GM08714 (cell line): ENCODE results near the gene KIRREL3.

ENCODE experiments used
- H3K4me3 ChIP-seq: fragments of 200-500 bp; sonication (Bioruptor generic); 2 replicates; pipeline ENCODE4 v1.5.1; 2014; ENCODE audit warnings: mild to moderate bottlenecking, low read length, inconsistent platforms
- ZNF274 ChIP-seq: IDR thresholded peaks from 2 replicates; pipeline ENCODE4 v1.6.1; 2012; ENCODE audit warnings: mild to moderate bottlenecking, low read depth, low read length

KIRREL3 gene

DNA sequence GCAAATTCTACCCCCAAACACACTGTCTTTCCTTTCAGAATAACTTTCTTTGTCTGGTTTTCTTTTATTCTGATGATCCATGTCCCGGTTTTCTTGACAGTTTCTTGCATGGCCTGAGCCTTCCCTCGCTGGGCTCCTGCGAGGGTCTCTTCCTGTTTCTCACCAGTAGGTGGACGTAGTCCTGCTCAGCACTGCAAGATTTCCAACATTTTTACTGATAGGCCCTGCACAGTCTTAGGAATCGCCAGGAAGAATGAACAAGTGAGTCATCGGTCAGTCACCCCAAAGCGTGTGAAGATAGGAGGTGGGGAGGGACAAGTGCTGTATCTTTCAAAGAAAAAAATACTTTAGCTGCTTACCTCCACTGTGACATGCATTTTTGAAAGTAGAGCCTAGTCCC, 16.9 kb upstream of the KIRREL3 start:
- H3K4me3 ChIP-seq = no peak overlapping the region
- TF ChIP-seq ZNF274 = no peak

DNA sequence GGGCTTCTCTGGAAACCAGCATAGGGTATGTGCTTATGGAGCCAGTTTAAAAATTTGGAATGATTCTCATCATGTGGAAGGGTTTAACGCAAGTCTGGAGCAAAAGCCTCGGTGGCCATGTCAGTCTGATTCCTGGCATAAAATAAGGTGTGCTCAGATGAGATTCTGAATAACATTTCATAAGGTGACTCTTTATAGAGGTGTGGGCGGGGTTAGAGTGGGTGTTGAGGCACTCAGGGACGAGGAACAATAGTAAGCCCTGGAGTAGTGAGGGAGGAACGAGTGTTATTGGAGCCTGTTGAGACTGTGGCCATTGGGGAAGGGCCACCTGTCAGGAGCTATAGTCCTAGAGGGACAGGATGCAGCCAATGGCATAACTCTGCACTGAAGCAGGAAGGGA, 13.0 kb upstream of the KIRREL3 start:
- TF ChIP-seq ZNF274 = no peak
- H3K4me3 ChIP-seq = no peak overlapping the region

DNA sequence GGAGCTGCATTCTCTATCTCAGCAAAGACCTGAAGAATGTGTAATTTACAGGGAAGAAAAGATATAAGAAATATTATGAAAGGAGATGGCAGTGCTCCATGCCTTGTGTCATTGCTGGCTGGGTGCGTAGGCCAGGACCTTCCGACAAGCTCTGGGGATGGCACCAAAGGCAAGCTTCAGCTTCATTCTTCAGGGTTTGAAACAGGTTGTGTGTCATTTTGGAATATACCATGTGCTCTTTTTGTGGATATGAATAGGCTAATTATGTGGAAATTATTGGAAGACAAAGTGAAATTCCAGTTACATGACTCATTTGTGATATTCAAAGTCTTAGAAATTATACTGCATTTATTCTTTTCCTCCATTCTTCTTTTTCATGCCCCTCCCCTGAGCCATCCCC, 5.7 kb upstream of the KIRREL3 start:
- no peak overlapping the region for H3K4me3 ChIP-seq
- no peak for TF ChIP-seq ZNF274

DNA sequence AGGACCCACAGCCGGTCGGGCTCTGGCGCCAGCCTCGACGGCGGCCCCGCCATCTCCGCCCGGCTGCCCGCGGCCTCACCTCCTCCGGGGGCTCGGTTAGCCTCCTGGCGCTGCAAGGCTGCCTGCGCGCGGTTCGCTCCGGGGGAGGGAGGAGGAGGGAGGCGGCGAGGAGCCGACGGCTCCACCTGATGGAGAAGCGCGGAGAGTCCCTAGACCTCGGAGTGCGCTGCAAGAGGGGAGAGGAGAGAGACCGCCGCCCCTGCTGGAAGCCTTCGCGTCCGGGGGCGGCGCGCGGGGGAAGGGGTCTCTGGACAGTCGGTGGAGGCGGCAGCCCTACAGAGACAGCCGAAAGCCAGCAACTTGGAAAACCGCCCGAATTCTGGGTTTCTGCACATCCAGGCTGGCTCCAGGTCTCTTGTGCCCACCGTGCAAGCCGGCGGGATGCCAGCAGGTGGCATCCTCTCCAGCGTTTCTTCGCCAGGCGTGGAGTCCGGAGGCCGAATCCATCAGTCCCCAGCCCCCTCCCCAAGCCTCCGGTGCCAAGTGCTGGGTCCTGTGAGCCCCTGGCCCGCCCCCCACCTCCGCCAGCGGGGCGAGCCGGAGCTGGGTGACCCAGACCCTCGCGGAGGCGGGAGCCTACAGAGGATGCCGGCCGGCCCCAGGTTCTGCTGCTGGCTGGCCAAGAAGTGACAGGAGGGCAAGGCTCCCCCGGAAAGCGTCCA, 2.9 kb upstream of the KIRREL3 start:
- no peak for TF ChIP-seq ZNF274
- no peak overlapping the region for H3K4me3 ChIP-seq

DNA sequence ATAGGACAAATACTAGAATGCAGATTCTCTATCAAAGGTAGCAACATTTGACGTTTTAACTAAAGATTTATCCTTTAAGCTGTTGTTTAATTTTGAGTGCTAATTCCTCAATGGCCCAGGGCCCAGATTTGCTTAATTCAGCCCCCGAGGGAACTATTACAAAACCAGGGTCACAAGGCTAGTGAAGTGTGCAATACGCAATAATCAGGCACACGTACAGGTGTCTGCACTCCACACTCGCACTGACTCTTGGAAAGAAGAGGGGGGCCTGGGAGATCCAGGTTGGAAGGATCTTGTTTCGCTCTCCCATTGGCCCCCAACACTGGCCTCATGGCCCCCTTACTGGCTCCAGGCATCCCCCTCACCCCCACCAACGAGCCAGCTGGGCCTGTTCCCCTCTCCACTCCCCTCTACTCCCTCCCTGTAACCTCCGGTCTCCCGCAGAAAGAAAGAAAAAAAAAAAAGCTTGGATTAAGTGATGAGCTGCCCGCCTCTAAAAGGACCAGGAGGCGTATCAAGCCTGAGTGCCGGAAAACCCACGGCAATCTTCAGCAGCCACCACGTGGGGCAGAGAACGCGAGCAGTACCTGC, 2.2 kb upstream of the KIRREL3 start:
- H3K4me3 ChIP-seq = no peak overlapping the region
- no peak for TF ChIP-seq ZNF274

DNA sequence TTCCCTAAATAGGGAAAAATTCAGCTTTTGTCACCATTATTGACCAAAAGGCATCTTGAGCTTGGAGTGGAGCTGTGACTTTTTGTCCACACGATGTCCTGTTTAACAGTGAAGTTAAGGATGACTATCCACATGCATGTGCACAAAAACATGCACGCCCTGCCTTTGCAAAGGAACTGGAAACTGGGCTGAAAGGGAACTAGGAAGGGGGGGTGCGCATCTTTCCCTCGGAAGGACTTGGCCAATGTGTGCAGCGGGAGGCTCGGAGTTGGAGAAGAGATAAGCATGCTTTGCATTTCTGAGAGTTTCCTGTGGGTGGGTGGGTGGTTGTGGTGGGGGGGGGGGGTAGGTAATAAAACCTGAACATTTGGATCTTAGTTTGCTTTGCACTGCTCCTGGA, 411 bp upstream of the KIRREL3 start:
- H3K4me3 ChIP-seq = no peak overlapping the region
- TF ChIP-seq ZNF274 = no peak

DNA sequence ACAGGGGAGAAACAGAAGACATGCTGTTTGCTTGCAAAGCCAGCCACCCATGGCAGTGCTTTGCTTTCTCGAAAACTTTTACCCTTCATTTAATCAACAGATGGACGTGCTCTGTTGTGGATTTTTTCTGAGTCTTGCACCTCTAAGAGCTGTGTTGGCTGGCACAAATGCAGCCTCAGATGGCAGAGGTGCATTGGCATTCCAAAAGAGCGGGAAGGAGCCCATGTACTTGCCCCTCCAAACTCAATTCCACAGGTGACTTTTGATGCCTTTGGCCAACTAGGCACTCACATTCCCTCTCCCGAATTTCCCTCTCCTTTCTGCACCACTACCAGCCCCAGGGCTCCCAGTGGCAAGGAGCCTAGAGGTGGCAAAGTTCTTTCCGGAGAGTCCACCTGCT, 1.2 kb downstream of the KIRREL3 start:
- no peak overlapping the region for H3K4me3 ChIP-seq
- no peak for TF ChIP-seq ZNF274

DNA sequence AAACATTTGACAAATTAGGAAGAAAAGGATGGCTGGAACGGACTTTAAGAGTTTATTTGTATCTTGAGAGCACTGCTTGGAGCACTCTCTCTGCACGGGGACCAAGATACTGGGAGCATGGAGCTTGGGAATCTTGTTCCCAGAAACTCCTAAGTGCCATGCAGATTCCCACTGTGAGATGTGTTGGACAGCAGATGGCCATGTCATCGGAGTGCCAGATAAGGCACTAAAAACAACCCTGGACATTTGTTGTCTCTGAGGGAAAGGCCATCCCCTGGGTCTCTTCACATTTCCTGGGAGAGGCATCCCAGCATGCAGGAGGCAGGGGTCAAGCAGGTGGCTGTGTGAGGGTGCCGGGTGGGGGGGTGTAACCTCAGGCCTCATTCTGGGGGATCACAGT, 2.9 kb downstream of the KIRREL3 start:
- H3K4me3 ChIP-seq = no peak overlapping the region
- TF ChIP-seq ZNF274 = no peak

DNA sequence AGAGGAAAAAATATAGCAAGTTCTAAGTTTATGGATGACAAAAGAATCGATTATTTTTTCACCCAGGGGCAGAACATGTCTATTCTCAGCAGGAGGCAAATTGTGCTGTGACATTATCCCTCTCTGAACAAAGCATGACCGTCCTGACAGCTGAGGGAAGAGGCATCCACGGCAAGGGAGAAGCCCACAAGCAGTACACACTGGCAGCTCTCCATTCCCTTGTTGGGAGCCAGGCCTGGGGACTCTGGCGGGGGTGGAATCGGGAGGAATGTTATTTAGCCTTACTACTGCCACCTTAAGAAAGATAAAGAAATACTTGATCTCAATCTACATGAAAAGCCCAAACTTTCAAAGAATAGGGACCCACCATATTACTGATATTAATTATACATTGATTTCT, 3.4 kb downstream of the KIRREL3 start:
- H3K4me3 ChIP-seq = no peak overlapping the region
- TF ChIP-seq ZNF274 = no peak

DNA sequence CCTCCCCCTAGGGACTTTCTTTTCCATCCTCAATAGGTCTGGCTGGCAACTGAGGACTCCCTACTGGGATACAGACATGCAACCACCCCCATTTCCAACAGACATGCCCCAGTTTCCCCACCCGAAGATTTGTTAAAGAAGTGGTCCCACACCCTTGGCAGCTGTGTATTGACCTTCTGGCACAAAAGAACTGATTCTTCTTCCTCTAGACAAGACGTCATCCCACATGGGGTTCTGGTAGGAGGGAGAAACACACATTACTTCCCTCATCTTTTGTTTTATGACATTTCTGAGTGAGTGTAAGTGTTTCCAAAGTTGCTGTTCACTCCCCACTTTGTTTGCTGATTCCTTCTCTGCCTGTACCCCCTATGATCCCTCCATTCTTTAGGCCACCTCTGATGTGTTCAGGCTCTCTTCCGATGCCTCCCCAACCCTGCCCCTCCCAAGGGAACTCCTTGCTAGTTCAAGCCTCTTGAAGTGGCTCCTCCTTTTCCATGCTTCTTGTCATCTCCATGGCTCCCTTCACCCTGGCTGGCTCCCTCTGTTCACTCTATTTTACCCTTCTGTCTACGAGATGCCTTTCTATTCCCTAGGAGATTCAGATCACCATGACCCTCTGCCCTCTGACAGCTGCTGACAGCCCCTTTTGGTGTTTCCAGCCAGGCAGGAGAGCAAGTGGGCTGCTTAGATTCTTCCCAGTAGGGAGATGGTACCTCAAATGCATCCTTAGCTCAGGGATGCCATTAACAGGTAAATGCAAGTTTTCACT, 4.3 kb downstream of the KIRREL3 start:
- H3K4me3 ChIP-seq = no peak overlapping the region
- no peak for TF ChIP-seq ZNF274

DNA sequence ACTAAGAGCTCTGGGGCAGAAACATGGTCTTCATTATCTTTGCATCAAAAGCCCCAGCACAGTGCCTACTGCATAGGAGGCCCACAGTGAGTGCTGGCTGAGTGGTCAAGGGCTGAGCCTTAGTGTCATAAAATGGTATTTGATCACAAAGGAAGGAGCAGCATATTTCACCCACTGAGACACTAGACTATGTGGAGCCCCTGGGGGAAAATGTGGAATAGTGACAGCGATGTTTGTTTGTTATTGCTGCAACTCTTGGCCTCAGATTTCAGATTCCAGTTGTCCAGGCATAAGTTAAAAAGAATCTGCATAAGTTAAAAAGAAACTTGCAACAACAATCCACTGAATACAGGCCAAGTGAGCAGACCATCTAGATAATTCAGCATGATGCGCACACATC, 7.0 kb downstream of the KIRREL3 start:
- no peak for TF ChIP-seq ZNF274
- no peak overlapping the region for H3K4me3 ChIP-seq

DNA sequence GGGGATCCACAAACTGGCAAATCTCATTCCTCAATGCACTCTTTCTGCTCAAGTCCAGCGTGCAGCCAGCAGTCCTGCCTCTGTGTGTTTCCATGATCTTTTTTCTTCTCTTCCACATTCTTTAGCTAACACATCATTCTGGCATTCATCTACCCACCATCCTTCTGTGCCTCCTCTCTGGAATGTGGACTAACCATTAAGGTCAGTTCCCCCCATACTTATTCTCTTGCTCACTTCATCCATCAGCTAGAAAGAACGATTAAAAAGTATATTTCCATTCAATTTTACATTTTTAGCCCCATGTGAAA, 7.8 kb downstream of the KIRREL3 start:
- no peak overlapping the region for H3K4me3 ChIP-seq
- no peak for TF ChIP-seq ZNF274

DNA sequence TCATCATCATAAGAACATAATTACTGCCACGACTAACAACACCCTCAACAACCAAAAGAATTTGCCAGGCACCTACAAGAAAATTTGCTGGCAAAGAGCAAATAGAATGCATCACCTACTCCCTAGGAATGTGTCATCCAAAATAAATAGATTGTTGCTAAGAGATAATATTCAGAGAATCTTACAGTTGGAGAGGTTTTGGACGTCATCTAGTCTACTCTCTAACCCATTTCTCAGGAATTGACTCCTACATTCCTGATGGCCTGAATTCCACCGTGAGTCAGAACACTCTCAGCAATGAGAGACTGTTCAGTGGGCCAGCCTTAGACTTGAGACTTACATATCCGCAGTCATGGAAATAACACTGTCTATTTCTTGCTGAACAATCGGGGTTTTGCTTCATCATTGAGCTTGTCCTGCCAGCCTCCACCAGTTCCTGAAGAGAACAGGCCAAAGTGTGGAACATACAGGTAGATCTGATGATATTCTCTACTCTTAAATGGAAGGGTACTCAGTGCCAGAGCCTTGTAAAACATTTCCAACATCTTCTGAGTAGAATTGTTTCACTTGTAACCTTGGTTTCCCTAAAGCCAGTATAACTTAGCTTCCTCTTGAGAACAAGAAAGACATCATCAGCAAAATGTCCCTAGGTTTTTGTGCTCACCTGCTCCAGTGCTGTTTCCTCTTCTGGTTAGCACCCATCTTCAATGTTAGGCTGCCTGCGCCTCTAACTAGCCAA, 8.3 kb downstream of the KIRREL3 start:
- TF ChIP-seq ZNF274 = no peak

DNA sequence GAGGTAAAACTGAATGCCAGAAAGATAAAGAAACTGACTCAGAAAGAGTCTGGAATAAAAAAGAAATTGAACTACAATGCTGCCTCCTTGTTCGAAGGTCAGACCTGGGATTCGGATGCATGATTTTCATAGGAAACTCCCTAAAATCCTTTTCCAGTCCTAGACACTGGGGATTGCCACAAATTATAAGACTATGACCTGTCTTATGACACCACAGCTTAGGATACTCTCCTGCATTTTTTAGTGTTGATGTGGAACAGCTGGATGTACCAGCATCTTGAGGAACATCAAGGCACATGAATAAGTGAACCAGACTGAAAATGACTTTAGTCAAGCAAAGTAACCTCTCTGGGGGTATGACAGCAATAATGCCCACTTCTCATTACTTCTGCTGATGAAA, 9.0 kb downstream of the KIRREL3 start:
- H3K4me3 ChIP-seq = no peak overlapping the region
- TF ChIP-seq ZNF274 = no peak

More for the DNA sequence above, 8.3 kb downstream of the KIRREL3 start:
- H3K4me3 ChIP-seq = no peak overlapping the region
